DND-41 (cell line): ENCODE data around the gene SPDYE3.
"Not testable (repeated sequence)": the region's sequence is repeated elsewhere in the genome, so short reads cannot be mapped to it uniquely, and the experiment has no call there.

ENCODE experiments used
- EZH2 ChIP-seq: IDR thresholded peaks from 3 replicates; pipeline ENCODE4 v1.6.1; 2012; ENCODE audit warnings: borderline replicate concordance, low read depth, mild to moderate bottlenecking, moderate library complexity, low read length, inconsistent platforms; ENCODE audit not compliant: severe bottlenecking
- TF ChIP-seq, protein P1 (sequence below): IDR thresholded peaks from 2 replicates; pipeline ENCODE4 v1.5.1; 2012; ENCODE audit warnings: borderline replicate concordance, low read length, moderate library complexity, mild to moderate bottlenecking; ENCODE audit not compliant: poor library complexity, severe bottlenecking; ENCODE audit errors: extremely low read depth

DNA sequence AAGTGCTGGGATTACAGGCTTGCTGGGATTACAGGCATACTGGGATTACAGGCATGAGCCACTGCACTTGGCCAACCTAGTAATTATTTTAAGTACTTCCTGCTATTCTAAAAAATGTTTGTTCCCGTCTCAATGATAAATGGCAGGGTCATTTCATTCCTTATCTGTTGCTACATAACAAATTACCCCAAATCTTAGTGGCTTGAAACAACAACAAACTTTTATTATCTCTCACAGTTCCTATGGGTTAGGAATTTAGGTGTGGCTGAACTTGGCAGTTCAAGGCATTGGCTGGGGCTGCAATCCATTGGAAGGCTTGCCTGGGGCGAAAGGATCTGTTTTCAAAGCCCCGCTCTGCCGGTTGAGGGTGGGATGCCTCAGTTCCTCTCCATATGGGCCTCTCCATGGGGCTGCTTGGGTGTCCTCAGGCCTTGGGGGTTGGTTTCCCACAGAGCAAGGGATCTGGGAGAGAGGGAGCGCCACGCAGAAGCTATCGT lies 42.8 kb upstream of the SPDYE3 start:
- TF ChIP-seq, protein P1, sequence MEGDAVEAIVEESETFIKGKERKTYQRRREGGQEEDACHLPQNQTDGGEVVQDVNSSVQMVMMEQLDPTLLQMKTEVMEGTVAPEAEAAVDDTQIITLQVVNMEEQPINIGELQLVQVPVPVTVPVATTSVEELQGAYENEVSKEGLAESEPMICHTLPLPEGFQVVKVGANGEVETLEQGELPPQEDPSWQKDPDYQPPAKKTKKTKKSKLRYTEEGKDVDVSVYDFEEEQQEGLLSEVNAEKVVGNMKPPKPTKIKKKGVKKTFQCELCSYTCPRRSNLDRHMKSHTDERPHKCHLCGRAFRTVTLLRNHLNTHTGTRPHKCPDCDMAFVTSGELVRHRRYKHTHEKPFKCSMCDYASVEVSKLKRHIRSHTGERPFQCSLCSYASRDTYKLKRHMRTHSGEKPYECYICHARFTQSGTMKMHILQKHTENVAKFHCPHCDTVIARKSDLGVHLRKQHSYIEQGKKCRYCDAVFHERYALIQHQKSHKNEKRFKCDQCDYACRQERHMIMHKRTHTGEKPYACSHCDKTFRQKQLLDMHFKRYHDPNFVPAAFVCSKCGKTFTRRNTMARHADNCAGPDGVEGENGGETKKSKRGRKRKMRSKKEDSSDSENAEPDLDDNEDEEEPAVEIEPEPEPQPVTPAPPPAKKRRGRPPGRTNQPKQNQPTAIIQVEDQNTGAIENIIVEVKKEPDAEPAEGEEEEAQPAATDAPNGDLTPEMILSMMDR: not testable (repeated sequence)
- TF ChIP-seq EZH2: not testable (repeated sequence)
